K562 (cell line): ENCODE results near the gene OTOA. TPM values are rescaled to one million over a fixed set of nuclear protein-coding genes. Genes with fewer than 3 reads are reported as not detected.

Experiments
- ATAC-seq: fragments of 200-7000 bp; cut with Tn5 transposase; 3 replicates; pipeline ENCODE4 v1.9.1; 2020; ENCODE audit warnings: moderate library complexity
- BruUV-seq: library from RNA; stranded (reverse); fragments of 400-500 nt; replicated peaks from 2 replicates; lab custom pipeline; 2021; lab: Mats Ljungman, UMichigan
- CTCF ChIA-PET: fragments of 300-600 bp; formaldehyde crosslinking; extraction: SDS; loops from one replicate; lab custom pipeline; 2021; ENCODE audit warnings: low intra/inter-chr PET ratio; lab: Yijun Ruan, JAX
- POLR2A ChIA-PET: fragments of 300-600, 350-650 bp; sonication (Branson Sonifier 250); formaldehyde crosslinking; extraction: SDS; loops from one replicate; lab custom pipeline; 2021; ENCODE audit warnings: antibody characterized with exemption, inconsistent platforms; lab: Yijun Ruan, JAX
- DNase-seq, 4 experiments: peaks; one replicate each; pipeline versions ENCODE4 v3.0.0 to v3.0.0-alpha.2; 2011 to 2018; ENCODE audit warnings: low spot score in 3 of 4, mixed read lengths in 3 of 4; ENCODE audit errors: extremely low read depth in 1 of 4
- FAIRE-seq: peaks from 2 replicates; lab custom pipeline; 2011; peaks lifted over from hg19 to GRCh38; lab: Jason Lieb, UNC
- H2AFZ ChIP-seq: 2 replicates; pipeline ENCODE4 v1.6.0; 2011; ENCODE audit warnings: low read depth, low read length, control low read depth, inconsistent platforms
- H3K27ac ChIP-seq: fragments of 200-600 bp; 3 replicates; pipeline ENCODE4 v1.8.0; 2011; ENCODE audit warnings: low read depth, mild to moderate bottlenecking, control low read depth, inconsistent platforms, low read length, moderate library complexity, mixed read lengths; ENCODE audit errors: extremely low read depth
- H3K27me3 ChIP-seq, 2 experiments: fragments of 300-600 bp in 1 of 2; 2 replicates in 1 of 2; 3 replicates in 1 of 2; pipeline versions ENCODE4 v1.6.0 to v1.8.0; 2011; ENCODE audit warnings: inconsistent platforms in 2 of 2, low read length in 2 of 2, mild to moderate bottlenecking in 1 of 2, mixed read lengths in 1 of 2, moderate library complexity in 1 of 2; ENCODE audit not compliant: control insufficient read depth in 2 of 2, insufficient read depth in 2 of 2
- H3K36me3 ChIP-seq: fragments of 300-600 bp; 3 replicates; pipeline ENCODE4 v1.8.0; 2011; ENCODE audit warnings: mild to moderate bottlenecking, low read length, inconsistent platforms; ENCODE audit not compliant: control insufficient read depth, insufficient read depth
- H3K4me1 ChIP-seq, 2 experiments: fragments of 200-600 bp in 1 of 2; replicated peaks in 1 of 2; 2 replicates in 1 of 2; 3 replicates in 1 of 2; pipeline versions ENCODE4 v1.5.1 to v1.8.0; 2011; ENCODE audit warnings: inconsistent platforms in 2 of 2, low read length in 2 of 2, mild to moderate bottlenecking in 1 of 2, mixed read lengths in 1 of 2, moderate library complexity in 1 of 2; ENCODE audit not compliant: control insufficient read depth in 2 of 2, insufficient read depth in 2 of 2
- H3K4me2 ChIP-seq: 2 replicates; pipeline ENCODE4 v1.6.1; 2011; ENCODE audit warnings: low read length, control low read depth, inconsistent platforms, mixed read lengths; ENCODE audit not compliant: insufficient read depth
- H3K4me3 ChIP-seq: fragments of 200-600 bp; sonication (generic), shearing (Covaris generic); 2 replicates; pipeline ENCODE4 v1.5.1; 2016; ENCODE audit warnings: control low read depth, inconsistent platforms
- H3K79me2 ChIP-seq: fragments of 200-600 bp; 3 replicates; pipeline ENCODE4 v1.8.0; 2011; ENCODE audit warnings: low read length, inconsistent platforms; ENCODE audit not compliant: control insufficient read depth, insufficient read depth
- H3K9ac ChIP-seq, 2 experiments: 2 replicates each; pipeline versions ENCODE4 v1.6.0 to v1.6.1; 2011; ENCODE audit warnings: low read depth in 2 of 2, low read length in 2 of 2, control low read depth in 1 of 2, inconsistent platforms in 1 of 2, mild to moderate bottlenecking in 1 of 2, mixed read lengths in 1 of 2; ENCODE audit not compliant: insufficient read depth in 1 of 2
- H3K9me1 ChIP-seq: one replicate; pipeline ENCODE4 v1.6.0; 2011; ENCODE audit warnings: inconsistent platforms, mild to moderate bottlenecking, low read length, moderate library complexity; ENCODE audit not compliant: control insufficient read depth, insufficient read depth
- H3K9me3 ChIP-seq: replicated peaks from 2 replicates; pipeline ENCODE4 v1.5.1; 2011; ENCODE audit warnings: low read depth, low read length, inconsistent platforms; ENCODE audit not compliant: control insufficient read depth, insufficient read depth
- H4K20me1 ChIP-seq: replicated peaks from 2 replicates; pipeline ENCODE4 v1.6.1; 2011; ENCODE audit warnings: low read length, inconsistent platforms, mixed read lengths; ENCODE audit not compliant: control insufficient read depth, insufficient read depth
- BRCA1 ChIP-seq, 2 experiments: fragments of 450-650 bp in 1 of 2; sonication (generic) in 1 of 2; formaldehyde crosslinking in 1 of 2; IDR thresholded peaks; 2 replicates each; pipeline versions ENCODE4 v1.5.0 to v1.6.1; 2017 to 2020; ENCODE audit warnings: mild to moderate bottlenecking in 1 of 2, missing genetic modification reagents in 1 of 2
- CREB1 ChIP-seq, 2 experiments: sonication (generic) in 1 of 2; formaldehyde crosslinking in 1 of 2; IDR thresholded peaks; 2 replicates each; pipeline versions ENCODE4 v1.6.1 to v1.8.0; 2012 to 2022; ENCODE audit warnings: inconsistent platforms in 1 of 2, mild to moderate bottlenecking in 1 of 2, missing genetic modification reagents in 1 of 2, moderate library complexity in 1 of 2
- GTF2B ChIP-seq: IDR thresholded peaks from 2 replicates; pipeline ENCODE4 v1.6.1; 2011; ENCODE audit not compliant: insufficient read length; ENCODE audit errors: extremely low read depth
- KAT7 ChIP-seq: sonication (generic); formaldehyde crosslinking; IDR thresholded peaks from 2 replicates; pipeline ENCODE4 v1.8.0; 2022; ENCODE audit warnings: missing genetic modification reagents, mild to moderate bottlenecking, borderline replicate concordance
- NFIX ChIP-seq: fragments of 250-450 bp; sonication (Bioruptor Pico); IDR thresholded peaks from 2 replicates; pipeline ENCODE4 v1.4.0; 2020; ENCODE audit warnings: low read depth, mild to moderate bottlenecking, moderate library complexity
- POLR2AphosphoS2 ChIP-seq: IDR thresholded peaks from 2 replicates; pipeline ENCODE4 v1.6.1; 2012; ENCODE audit warnings: low read length, improper control_type of control experiment
- POU5F1 ChIP-seq: fragments of 150-350 bp; IDR thresholded peaks from 2 replicates; pipeline ENCODE4 v1.6.1; 2014; ENCODE audit warnings: borderline replicate concordance, low read length, low read depth, mild to moderate bottlenecking; ENCODE audit not compliant: partially characterized antibody
- RAD51 ChIP-seq: fragments of 450-650 bp; IDR thresholded peaks from 2 replicates; pipeline ENCODE4 v1.7.1; 2016; ENCODE audit warnings: low read depth, mild to moderate bottlenecking, borderline replicate concordance
- STAT6 ChIP-seq: sonication (generic); formaldehyde crosslinking; IDR thresholded peaks from 2 replicates; pipeline ENCODE4 v1.8.1; 2023; ENCODE audit warnings: mild to moderate bottlenecking, missing genetic modification reagents
- ZFP91 ChIP-seq: sonication (generic); formaldehyde crosslinking; IDR thresholded peaks from 2 replicates; pipeline ENCODE4 v1.8.0; 2022; ENCODE audit warnings: mild to moderate bottlenecking, missing genetic modification reagents
- ZNF134 ChIP-seq: fragments of 250-450 bp; sonication (Bioruptor Pico); conservative IDR thresholded peaks from 2 replicates; pipeline ENCODE4 v1.4.0; 2020
- ZNF280A ChIP-seq: fragments of 450-650 bp; IDR thresholded peaks from 2 replicates; pipeline ENCODE4 v1.6.1; 2018; ENCODE audit warnings: mild to moderate bottlenecking, low read depth; ENCODE audit not compliant: partially characterized antibody
- WGBS: fragments of 100-300 bp; shearing (Covaris generic); methylation state at CpG from one replicate; pipeline ENCODE4 v1.1.6; 2016; ENCODE audit warnings: low coverage, mixed read lengths; ENCODE audit not compliant: insufficient coverage; ENCODE audit errors: missing lambda C conversion rate; 5-methylcytosine and 5-hydroxymethylcytosine counted together
- in situ Hi-C: fragments of 300-500 bp; cut with MboI; formaldehyde crosslinking; loops from 4 replicates; pipeline ENCODE4 v1.15.0; 2018; ENCODE audit warnings: inconsistent platforms, mixed read lengths
- intact Hi-C: fragments of 100-400 bp; cut with micrococcal nuclease; formaldehyde crosslinking; loops from 2 replicates; pipeline ENCODE4 v1.14.2; 2022
- polyA plus RNA-seq, 8 experiments: library from polyadenylated mRNA; depleted of rRNA in 4 of 8; stranded (reverse) in 5 of 8; unstranded in 3 of 8; fragments of >200 nt; fragmentation: Nextera tagmentation in 2 of 8; fragmentation: Illumina TruSeq in 1 of 8; extraction: Ambion mirVana in 2 of 8; extraction: Trizol in 1 of 8; gene quantifications; 2 replicates each; pipeline versions ENCODE4 v1.2.1 to v1.2.3, GENCODE V29; 2011 to 2014; ENCODE audit warnings: inconsistent platforms in 1 of 8, missing spikeins in 1 of 8
- total RNA-seq, 7 experiments: library from RNA; depleted of rRNA in 6 of 7; stranded (reverse); fragments of >200 nt in 6 of 7; fragmentation: Illumina TruSeq in 2 of 7; extraction: Trizol in 2 of 7; gene quantifications; 2 replicates each; pipeline versions ENCODE4 v1.2.1 to v1.2.3, GENCODE V29; 2011 to 2021; ENCODE audit warnings: low replicate concordance in 1 of 7

The OTOA gene
- total and polyA plus RNA-seq, 9 of the 15 experiments (the other 6 are each of a cell fraction or from before 2014, with no cell fraction given) = 0.04 TPM; not detected in 8

- TF ChIP-seq CREB1 (IDR thresholded peaks at IDR 0.05) = no peak
- no peak for TF ChIP-seq CREB1 (CRISPR knock-in tag; IDR thresholded peaks at IDR 0.05)
- no peak for TF ChIP-seq BRCA1 (IDR thresholded peaks at IDR 0.05)
- TF ChIP-seq BRCA1 (CRISPR knock-in tag; IDR thresholded peaks at IDR 0.05) = no peak
- TF ChIP-seq KAT7 = no peak
These were observed 41.2 kb upstream of the OTOA start (continued) for GRCh38 chr16:21622545-21622944.

GRCh38 chr16:21625026-21625425 is 38.7 kb upstream of the OTOA start:
- ChIA-PET POLR2A (interaction anchor here (1.1 to 1.4 kb wide), 2 partner anchors 13 to 14 kb away, joined by 3 read pairs; no protein-coding TSS in a partner anchor), CTCF (no interaction called here)
- no peak for DNase-seq
- WGBS = 82% methylated on average over 1 of the region's 1 CpG
- no peak overlapping the region for H3K27ac ChIP-seq
- no peaks in the 10 kb centered on the region for H3K79me2 ChIP-seq
- no peaks in the 10 kb centered on the region for H3K9me1 ChIP-seq
- intact Hi-C loops (no loop called here), in situ Hi-C loops (no loop called here)
- no peaks in the 10 kb centered on the region for H3K27me3 ChIP-seq
- TF ChIP-seq POU5F1 (no peak), GTF2B (no peak), RAD51 (no peak), ZFP91 (CRISPR knock-in tag) (no peak), ZNF134 (CRISPR knock-in tag) (no peak), ZNF280A (no peak), POLR2AphosphoS2 (no peak), NFIX (CRISPR knock-in tag) (no peak), STAT6 (CRISPR knock-in tag) (no peak)
- no peak for ATAC-seq
- no peak for FAIRE-seq
- no peak overlapping the region for H3K4me3 ChIP-seq
- H2AFZ ChIP-seq = no peak overlapping the region
- peaks cover 0 to under 1% of the 10 kb centered on the region in 2 experiments; a peak in 1 of 5 replicates for H3K4me1 ChIP-seq
- peaks cover 2% of the 10 kb centered on the region; the same call in 1 of the 2 replicates for H3K9me3 ChIP-seq
- H4K20me1 ChIP-seq = 0 out of 2 replicates have a peak, but pooled peaks cover 2% of the 10 kb centered on the region
- peaks cover 51% of the 10 kb centered on the region for H3K36me3 ChIP-seq
- no peak overlapping the region for H3K9ac ChIP-seq
- no peak overlapping the region for H3K4me2 ChIP-seq
- BruUV-seq = no TSS peak
